Myocyte (in vitro differentiated cells): ENCODE measurements around the gene ARPC1A. TPM values are rescaled to one million over a fixed set of nuclear protein-coding genes. Genes with fewer than 3 reads are reported as not detected.
"Not testable (repeated sequence)": the region's sequence is repeated elsewhere in the genome, so short reads cannot be mapped to it uniquely, and the experiment has no call there.

Source experiments
- DNase-seq: peaks from one replicate; pipeline ENCODE4 v3.0.0-alpha.2; 2012; ENCODE audit warnings: low read depth
- polyA plus RNA-seq: library from polyadenylated mRNA; unstranded; fragments of >200 nt; gene quantifications from one replicate; pipeline ENCODE4 v1.2.1, GENCODE V29; 2012; ENCODE audit warnings: missing spikeins
- total RNA-seq: library from RNA; depleted of rRNA; stranded (reverse); fragments of >200 nt; gene quantifications from 2 replicates; pipeline ENCODE4 v1.2.3, GENCODE V29; 2014

Gene ARPC1A
- 89.4 and 116 TPM in 2 replicates for total RNA-seq
- polyA plus RNA-seq = 138 TPM

DNA sequence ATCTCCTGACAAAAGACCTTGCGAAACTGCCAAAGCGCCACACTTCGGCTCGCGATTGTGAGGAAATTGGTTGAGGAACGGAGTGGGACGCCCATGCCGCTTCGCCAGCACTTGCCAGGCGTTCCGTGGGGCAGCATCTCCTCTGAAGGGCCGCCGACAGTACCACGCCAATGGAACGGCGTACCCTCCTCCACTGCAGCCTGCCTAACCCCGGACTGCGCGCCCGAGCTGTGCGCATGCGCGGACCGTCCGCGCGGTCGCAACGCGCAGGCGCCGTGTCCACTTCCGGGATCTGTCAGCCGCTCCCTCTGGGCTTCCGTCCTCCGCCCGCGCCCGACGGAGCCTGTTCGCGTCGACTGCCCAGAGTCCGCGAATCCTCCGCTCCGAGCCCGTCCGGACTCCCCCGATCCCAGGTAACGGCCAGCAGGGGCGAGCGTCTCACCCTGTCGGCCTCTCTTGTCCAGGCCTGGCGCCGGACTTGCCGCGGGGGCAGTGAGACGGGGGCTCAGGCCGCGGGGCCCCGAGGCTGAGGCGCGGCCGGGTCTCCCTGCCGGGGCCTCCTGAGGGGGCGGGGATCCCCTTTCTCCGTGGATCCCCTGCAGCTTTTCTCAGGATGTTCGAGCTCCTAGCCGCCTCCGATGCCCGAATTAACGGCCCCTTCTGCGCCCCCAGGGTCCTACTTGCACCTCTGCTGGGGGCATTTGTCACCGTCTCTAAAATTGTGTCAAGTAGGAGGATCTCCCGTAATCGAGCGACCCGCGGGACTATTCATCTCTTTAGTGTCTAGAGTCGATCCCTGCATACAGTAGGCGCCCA lies at the start of gene ARPC1A:
Gene ARPC1A (plus strand): TSS at position 307 of the 816 bp plus-strand sequence. CDS start 7,456 bp downstream, outside the sequence.
- DNase-seq = peak; percentile 95

DNA sequence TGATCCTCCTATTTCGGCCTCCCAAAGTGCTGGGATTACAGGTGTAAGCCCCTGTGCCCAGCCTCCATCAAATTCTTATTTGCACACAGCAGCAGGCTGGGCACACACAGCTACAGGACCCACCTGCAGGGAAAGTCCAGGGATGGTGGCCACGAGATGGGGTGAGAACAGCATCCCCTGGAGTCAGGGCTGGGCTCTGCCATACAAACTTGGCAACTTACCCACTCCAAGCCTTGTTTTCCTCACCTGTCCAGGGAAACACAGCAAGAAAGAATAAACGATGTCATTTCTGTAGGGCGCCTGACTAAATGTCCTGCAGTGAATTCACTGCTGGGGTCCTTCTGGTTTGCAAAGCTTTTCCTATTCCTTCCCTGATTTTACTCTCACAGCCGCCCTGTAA lies 47.5 kb upstream of the ARPC1A start:
- no peak for DNase-seq

DNA sequence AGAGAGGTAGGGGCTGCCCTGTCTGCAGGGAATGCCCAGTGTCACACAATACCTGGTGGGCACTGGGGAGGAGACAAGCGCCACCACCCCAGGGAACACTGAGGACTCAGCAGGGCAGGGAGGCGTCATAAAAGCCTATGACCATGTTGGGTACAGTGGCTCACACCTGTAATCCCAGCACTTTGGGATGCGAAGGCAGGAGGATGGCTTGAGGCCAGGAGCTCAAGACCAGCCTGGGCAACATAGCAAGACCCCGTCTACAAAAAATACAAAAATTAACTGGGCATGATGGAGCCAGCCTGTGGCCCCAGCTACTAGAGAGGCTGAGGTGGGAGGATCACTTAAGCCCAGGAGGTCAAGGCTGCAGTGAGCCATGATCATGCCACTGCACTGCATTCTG lies 41.5 kb upstream of the ARPC1A start:
- DNase-seq = not testable (repeated sequence)

DNA sequence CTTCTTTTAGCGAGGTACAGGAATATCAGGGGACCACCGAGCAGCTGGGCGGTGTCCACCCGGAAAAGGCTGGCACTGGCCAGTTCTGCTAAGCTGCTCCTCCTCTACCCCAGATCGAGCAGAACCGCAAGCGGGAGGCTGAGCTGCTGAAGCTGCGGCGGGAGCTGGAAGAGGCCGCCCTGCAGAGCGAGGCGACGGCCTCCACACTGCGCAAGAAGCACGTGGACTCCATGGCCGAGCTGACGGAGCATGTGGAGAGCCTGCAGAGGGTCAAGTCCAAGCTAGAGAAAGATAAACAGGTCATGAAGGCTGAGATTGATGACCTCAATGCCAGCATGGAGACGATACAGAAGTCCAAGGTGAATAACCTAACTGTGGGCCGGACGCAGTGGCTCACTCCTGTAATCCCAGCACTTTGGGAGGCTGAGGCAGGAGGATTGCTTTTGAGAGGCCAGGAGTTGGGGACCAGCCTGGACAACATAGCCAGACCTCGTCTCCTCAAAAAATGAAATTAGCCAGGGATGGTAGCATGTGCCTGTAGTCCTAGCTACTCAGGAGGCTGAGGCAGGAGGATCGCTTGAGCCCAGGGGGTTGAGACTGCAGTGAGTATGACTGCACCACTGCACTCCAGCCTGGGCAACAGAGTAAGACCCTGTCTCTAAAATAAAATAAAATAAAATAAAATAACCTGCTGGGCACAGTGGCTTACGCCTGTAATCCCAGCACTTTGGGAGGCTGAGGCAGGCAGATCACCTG lies 37.7 kb upstream of the ARPC1A start:
- DNase-seq = no peak

DNA sequence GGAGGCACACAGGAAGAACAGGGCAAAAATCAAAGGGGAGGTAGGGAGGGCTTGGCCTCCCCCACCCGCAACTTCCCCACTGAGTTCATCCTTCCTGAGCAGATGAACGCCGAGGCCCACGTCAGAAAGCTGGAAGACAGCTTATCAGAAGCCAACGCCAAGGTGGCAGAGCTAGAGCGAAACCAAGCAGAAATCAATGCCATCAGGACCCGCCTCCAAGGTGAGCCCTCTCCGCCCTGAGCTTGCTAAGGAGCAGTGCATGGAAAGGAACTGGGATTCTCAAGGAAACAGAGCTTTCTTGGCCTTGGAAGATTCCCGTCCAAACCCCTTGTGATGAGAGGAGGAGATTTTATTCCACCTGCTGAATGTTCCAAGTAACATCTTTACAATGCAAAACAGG lies 36.5 kb upstream of the ARPC1A start:
- no peak for DNase-seq

DNA sequence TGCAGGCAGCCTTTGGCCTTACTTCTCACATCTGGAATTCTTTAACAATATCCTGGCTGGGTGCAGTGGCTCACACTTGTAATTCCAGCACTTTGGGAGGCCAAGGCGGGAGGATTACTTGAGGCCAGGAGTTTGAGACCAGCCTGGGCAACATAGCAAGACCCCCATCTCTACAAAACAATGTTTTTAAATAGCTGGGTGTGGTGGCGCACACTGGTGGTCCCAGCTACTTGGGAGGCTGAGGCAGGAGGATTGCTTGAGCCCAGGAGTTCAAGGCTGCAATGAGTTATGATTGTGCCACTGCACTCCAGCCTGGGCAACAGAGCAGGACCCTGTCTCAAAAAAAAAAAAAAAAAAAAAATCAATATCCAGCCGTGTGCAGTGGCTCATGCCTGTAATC lies 35.5 kb upstream of the ARPC1A start:
- not testable (repeated sequence) for DNase-seq

DNA sequence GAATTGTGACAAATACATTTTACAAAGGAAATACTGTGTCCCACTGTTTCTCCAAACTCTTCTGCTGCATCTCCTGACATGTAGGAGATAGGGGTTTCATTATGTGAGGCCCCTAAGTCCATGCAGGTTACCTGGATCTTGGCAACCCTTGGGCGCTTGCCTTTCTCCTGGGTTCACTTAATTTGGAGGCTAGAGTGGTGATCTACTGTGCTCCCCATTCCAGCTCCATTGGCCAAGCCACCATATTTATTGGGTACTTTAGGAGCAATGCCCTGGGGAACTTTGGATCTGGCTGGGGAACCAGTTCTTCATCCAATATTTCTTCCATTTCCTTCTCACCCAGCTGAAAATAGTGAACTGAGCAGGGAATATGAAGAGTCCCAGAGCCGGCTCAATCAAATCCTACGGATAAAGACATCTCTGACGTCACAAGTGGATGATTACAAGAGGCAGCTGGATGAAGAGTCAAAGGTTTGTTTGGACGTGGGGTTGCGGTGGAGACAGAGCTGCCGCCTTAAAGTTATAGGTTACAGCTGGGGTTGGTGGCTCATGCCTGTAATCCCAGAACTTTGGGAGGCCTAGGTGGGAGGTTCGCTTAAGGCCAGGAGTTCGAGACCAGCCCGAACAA lies 34.6 kb upstream of the ARPC1A start:
- DNase-seq = no peak

DNA sequence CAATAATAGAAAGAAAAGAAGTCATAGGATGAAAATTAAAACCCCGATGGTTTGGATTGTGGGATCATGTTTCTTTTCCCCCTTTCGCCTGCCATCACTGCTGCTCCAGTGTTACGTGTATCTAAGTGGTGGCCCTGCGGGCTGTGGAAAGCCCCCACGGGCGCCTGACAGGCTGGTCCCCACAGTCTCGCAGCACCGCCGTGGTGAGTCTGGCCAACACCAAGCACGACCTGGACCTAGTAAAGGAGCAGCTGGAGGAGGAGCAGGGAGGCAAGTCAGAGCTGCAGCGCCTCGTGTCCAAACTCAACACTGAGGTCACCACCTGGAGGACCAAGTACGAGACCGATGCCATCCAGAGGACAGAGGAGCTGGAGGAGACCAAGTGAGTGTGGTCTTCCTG lies 33.6 kb upstream of the ARPC1A start:
- DNase-seq = no peak

DNA sequence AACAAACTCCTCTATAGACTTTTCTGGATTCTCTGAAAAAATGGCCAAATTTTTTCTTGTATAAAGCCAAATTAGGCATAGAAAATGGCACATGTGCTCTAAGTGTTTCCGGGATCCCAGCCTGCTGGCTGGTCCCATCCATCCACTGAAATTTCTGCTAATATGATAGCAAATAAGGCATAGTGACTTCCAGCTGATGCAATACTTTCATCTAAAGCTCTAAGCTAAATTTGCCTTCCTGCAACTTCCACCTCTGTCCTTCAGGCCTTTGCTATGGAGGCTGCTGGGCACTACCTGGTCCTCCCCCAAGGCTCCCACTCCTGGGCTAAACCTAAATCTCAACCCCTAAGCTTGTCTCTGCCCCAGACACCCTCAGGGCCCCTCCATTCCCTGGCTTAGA lies 32.5 kb upstream of the ARPC1A start:
- DNase-seq = no peak

DNA sequence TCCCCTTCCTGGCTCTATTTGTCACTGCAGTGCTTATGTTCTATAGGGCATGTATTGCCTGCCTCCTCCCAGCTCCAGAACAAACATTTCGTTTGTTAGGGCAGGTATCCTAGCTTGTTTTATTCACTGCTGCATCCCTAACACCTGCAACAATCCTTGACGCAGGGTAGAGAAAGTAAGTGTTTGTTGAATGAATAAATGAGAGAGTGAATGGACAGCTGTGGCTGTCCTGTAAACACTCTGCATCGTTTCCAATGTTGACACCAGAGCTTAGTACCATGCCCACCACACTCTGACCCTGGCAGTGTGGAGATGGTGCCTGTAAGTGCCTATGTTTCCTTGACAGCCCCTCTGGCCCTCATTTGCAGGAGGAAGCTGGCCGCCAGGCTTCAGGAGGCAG lies 32.0 kb upstream of the ARPC1A start:
- no peak for DNase-seq

DNA sequence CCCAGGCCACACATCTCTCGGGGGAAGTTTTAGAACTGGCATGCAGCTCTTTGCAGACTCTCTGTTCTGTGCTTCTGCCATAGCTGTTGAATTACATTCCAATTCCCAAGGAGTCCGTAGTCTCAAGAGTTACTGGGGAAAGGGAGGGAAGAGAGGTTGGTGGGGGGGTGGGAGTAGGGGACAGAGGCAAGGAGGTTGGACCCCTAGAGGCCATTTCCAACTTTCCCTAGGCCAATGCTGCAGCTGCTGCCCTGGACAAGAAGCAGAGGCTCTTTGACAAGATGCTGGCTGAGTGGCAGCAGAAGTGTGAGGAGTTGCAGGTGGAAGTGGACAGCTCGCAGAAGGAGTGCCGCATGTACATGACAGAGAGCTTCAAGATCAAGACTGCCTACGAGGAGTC lies 29.2 kb upstream of the ARPC1A start:
- DNase-seq = no peak

DNA sequence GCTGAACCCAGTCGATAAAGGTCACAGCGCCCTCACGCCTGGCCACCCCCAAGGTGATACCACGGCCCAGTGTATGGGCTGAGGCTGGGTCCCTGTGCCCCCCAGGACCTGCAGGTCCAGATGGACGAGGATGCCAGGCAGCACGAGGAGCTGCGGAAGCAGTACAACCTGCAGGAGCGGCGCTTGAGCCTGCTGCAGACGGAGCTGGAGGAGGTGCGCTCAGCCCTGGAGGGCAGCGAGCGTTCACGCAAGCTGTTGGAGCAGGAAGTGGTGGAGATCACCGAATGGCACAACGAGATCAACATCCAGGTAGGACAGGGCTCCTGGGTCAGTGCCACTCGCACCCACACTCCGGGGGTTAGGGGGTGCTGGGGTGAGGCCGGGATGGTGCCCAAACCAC lies 24.2 kb upstream of the ARPC1A start:
- no peak for DNase-seq

DNA sequence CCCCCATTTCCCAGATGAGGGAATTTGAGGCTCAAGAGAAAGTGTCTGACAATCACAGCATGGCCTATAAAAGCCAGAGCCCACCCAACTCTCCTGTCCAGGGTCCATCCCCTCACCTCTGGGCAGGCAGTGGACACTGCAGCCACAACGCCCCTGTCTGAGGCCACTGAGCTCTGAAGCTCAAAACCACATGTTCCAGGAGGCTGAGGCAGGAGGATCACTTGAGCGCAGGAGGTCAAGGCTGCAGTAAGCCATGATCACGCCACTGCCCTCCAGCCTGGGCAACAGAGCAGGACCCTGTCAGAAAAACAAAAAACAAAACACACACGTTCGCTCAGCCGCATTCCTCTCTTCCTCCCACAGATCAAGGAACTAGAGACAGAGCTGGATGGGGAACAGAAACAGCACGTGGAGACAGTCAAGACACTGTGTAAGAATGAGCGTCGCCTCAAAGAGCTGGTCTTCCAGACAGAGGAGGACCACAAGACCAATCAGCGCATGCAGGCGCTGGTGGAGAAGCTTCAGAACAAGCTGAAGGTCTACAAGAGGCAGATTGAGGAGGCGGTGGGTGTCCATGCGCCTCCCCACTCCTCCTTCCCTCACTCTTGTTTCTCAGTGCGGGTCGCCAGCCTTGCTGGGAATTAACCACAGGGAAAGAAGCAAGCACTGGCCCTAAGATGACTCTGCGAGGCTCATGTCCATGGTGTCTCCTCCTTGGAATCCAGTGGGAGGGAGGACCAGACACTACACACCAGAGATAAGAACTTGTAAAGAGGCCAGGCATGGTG lies 20.0 kb upstream of the ARPC1A start:
- no peak for DNase-seq

DNA sequence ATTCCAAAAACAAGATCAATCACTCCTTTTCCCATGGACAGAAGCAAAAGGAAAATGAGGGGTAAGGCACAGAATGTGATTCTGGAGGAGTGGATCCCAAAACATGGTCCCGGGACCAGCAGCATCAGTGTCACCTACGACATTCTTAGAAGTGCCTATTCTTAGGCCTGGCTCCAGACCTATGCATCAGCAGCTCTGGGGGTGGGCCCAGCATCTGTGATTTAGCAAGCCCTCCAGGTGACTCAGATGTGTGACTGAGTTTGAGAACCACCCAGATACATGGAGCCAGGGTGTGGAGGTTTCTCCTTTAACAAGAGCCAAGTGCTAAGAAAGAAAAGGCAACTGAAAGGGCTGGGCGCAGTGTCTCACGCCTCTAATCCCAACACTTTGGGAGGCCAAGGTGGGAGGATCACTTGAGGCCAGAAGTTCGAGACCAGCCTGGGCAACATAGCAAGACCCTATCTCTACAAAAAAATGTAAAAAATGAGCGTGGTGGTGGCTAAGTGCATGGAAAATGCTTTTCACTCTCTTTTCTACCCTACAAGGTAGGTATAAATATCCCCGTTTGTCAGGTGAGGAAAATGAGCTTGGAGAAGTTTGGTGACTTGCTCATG lies 17.1 kb upstream of the ARPC1A start:
- DNase-seq = no peak

DNA sequence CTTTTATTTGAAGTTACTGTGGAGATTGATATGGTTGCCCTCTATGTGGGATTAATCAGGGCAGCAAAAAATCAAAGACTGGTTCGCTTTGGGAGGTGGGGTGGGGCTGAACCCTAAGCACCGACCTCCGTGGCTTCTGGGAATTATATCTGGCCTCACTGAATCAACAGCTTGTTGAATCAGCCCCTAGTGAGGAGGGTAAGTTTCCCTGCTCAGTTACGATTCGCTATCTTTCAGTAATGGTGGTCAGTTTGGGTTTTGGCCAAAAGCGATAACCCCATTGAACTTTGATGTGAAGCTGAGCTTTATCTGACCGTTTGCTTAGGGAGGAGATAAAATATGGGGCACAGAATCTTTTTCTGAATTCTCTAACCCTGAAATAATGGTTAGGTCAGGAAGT lies 16.6 kb upstream of the ARPC1A start:
- DNase-seq = no peak

DNA sequence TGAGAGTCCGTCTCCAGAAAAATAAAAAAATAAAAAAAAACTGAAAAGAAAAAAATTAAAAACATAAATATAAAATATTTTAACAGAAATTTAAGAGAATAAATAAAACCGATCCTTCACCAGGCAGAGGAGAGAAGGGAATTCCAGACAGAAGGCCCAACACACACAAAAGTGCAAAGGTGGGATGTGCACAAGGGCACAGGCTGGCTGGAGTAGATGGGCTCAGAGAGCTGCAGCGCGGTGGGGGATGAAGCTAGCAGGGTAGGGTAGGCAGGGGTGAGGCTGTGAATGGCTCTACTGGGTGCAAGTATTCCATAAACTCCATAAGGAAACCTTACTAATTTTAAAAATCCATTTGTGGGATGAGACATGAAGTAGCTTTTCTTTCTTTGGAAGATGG lies 15.7 kb upstream of the ARPC1A start:
- no peak for DNase-seq

DNA sequence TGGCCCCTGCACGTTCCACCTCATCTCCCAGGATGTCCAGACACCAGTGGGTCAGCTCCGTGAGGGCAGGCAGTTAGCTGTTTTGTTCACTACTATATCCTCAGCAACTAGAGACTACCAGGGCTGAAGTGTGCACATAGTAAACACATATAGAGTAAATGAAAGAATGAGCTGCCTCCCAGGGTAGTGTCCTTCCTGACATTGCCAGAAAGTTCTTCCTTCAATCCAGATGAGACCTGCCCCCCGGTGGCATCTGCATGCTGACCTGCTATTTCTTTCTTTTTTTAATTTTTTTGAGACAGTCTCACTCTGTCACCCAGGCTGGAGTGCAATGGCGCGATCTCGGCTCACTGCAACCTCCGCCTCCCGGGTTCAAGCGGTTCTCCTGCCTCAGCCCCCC lies 14.0 kb upstream of the ARPC1A start:
- no peak for DNase-seq

DNA sequence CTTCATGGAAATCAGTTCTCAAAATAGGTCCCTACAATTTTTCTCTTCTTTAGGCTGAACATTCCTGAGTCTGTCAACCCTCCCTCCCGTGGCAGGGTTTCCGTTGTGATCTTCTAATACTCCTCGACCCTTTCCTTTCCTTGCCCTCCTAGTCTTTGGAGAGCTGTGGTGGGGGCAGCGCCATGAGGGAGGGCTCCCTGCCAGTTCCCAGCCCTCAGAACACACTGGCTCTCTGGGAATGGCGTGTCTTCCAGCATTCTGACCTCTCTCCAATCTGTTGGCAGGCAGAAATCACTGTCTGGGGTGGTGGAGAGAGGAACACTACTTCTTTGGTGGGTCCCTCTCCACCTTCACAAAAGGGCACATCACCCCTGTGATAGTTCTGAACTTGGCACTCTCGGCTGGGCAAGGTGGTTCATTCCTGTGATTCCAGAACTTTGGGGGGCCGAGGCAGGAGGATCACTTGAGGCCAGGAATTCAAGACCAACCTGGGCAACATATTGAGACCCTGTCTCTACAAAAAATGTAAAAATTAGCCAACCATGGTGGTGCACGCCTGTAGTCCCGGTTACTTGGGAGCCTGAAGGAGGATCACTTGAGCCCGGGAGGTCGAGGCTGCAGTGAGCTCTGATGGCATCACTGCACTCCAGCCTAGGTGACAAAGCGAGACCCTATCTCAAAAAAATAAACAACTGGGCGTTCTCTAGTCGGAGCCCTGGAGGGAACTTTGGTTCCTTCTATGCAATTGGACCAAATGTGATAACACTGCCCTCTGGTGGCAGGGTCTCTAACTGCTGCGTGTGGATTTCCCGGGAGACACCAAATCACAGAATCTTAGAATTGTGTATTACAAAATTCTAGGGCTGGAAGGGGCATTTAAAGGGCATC lies 13.1 kb upstream of the ARPC1A start:
- peak; percentile 83 for DNase-seq

DNA sequence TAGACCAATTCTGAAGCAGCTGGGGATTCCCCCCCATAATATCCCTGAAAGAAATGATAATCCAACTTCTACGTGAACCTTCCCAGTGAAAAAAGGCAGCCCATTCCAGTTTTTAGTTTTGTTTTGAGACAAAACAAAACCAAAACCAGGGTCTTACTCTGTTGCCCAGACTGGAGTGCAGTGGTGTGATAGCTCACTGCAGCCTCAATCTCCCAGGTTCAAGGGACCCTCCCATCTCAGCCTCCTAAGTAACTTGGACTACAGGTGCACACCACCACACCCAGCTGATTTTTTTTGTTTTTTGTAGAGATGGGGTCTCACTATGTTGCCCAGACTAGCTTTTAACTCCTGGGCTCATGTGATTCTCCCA lies 12.5 kb upstream of the ARPC1A start:
- DNase-seq = no peak

DNA sequence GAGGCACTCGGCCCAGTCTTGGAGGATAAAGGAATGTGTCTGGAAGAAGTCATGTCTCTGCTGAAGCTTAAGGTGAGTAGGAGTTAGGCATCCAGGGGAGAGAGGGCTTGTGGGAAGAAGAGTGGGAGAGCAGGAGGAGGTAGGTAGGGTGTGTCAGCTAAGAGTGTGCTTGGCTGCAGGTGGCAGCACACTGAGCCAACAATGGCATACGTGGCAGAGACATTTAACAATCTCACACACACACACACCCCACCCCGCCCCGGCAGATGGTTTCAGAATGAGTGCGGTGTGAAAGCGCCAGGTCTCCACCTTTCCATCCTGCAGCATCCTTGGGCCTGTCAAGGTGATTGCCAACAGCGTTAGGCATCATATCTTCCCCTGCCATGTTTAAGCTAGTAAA lies 11.2 kb upstream of the ARPC1A start:
- DNase-seq = no peak
